Spleen (tissue), 7 donors: ENCODE data around the gene TMEM43.

Experiments
- POLR2A ChIP-seq, 3 donors: fragments of 450-650 bp; IDR thresholded peaks; one replicate each; pipeline ENCODE4 v1.5.1; 2017; ENCODE audit warnings: antibody characterized with exemption in 3 of 3, mild to moderate bottlenecking in 1 of 3
- TF ChIP-seq, protein P1 (sequence below), 11 experiments: fragments of 200-600 bp in 7 of 11; fragments of 450-650 bp in 4 of 11; sonication (generic) in 4 of 11; IDR thresholded peaks in 8 of 11; conservative IDR thresholded peaks in 3 of 11; 1 replicate in 7 of 11; 2 replicates in 4 of 11; pipeline versions ENCODE4 v1.4.0 to v1.8.0; 2016 to 2021; ENCODE audit warnings: antibody characterized with exemption in 11 of 11, inconsistent platforms in 4 of 11, mild to moderate bottlenecking in 1 of 11
- donor health status: DM: no; HTN: no; CAD: no; lungs with moderate emphysema.
- donor health status: DM: no; HTN: no; CAD: no.
- donor health status: DM: no; HTN: no; CAD: no.

DNA sequence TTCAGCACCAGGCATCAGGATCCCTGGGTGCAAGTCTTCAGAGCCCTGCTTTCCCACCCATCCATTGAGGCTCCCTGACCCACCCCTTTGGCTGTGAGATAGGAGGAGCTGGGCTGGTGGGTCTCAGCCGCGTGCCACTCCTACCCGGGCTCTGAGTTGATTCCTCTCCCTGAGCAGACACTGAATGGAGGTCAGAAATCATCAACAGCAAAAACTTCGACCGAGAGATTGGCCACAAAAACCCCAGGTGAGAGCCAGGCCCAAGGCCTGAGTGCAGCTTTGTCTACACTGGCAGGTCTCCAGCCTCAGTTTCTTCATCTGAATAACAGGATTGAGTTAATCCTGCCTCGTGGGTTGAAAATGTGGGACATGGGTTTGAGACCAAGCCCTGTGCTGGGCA is 7.8 kb downstream of the TMEM43 start:
- TF ChIP-seq, protein P1, sequence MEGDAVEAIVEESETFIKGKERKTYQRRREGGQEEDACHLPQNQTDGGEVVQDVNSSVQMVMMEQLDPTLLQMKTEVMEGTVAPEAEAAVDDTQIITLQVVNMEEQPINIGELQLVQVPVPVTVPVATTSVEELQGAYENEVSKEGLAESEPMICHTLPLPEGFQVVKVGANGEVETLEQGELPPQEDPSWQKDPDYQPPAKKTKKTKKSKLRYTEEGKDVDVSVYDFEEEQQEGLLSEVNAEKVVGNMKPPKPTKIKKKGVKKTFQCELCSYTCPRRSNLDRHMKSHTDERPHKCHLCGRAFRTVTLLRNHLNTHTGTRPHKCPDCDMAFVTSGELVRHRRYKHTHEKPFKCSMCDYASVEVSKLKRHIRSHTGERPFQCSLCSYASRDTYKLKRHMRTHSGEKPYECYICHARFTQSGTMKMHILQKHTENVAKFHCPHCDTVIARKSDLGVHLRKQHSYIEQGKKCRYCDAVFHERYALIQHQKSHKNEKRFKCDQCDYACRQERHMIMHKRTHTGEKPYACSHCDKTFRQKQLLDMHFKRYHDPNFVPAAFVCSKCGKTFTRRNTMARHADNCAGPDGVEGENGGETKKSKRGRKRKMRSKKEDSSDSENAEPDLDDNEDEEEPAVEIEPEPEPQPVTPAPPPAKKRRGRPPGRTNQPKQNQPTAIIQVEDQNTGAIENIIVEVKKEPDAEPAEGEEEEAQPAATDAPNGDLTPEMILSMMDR (IDR thresholded peaks at IDR 0.05 in 8 of 11, conservative IDR thresholded peaks at IDR 0.05 in 3 of 11): no peak
- no peak for TF ChIP-seq POLR2A (IDR thresholded peaks at IDR 0.05)
